Measurements from ENCODE around the gene TNFSF8.

The TNFSF8 gene

GRCh38 chr9:114925039-114925438 lies 5.4 kb downstream of the TNFSF8 start:
- H3K4me2 ChIP-seq = no peak overlapping the region
- no peaks in the 10 kb centered on the region for H3K36me3 ChIP-seq
- H3K27ac ChIP-seq = no peak overlapping the region
- no peaks in the 10 kb centered on the region for H3K9me3 ChIP-seq
- no peak overlapping the region for H3K4me3 ChIP-seq
- no peak for TF ChIP-seq Cebpa-rat (IDR thresholded peaks at IDR 0.05)
- peaks cover 2% of the 10 kb centered on the region for H3K27me3 ChIP-seq
- H4K20me1 ChIP-seq = no peaks in the 10 kb centered on the region
- peaks cover 2% of the 10 kb centered on the region for H3K4me1 ChIP-seq
- no peak overlapping the region for H3K9ac ChIP-seq

- Histone ChIP-seq H3K4me1 (no peaks in the 10 kb centered on the region), H3K9me3 (no peaks in the 10 kb centered on the region), H3K9ac (no peak overlapping the region), H3K4me3 (no peak overlapping the region), H3K4me2 (no peak overlapping the region), H4K20me1 (no peaks in the 10 kb centered on the region), H3K27ac (no peak overlapping the region), H3K36me3 (no peaks in the 10 kb centered on the region), H3K27me3 (no peaks in the 10 kb centered on the region; the same call in 1 of the 2 replicates)
- no peak for TF ChIP-seq Cebpa-rat (IDR thresholded peaks at IDR 0.05)
Measured at GRCh38 chr9:114924327-114924726, 6.1 kb downstream of the TNFSF8 start.

- Histone ChIP-seq H3K36me3 (no peaks in the 10 kb centered on the region), H4K20me1 (no peaks in the 10 kb centered on the region), H3K27me3 (no peaks in the 10 kb centered on the region; the same call in 1 of the 2 replicates), H3K27ac (no peak overlapping the region), H3K4me3 (no peak overlapping the region), H3K4me2 (no peak overlapping the region), H3K4me1 (no peaks in the 10 kb centered on the region), H3K9me3 (no peaks in the 10 kb centered on the region), H3K9ac (no peak overlapping the region)
- no peak for TF ChIP-seq Cebpa-rat (IDR thresholded peaks at IDR 0.05)
Measured at GRCh38 chr9:114923918-114924317, 6.5 kb downstream of the TNFSF8 start.

- TF ChIP-seq Cebpa-rat (IDR thresholded peaks at IDR 0.05) = no peak
- no peak overlapping the region for H3K27ac ChIP-seq
- no peaks in the 10 kb centered on the region for H3K27me3 ChIP-seq
- H3K4me1 ChIP-seq = no peaks in the 10 kb centered on the region
- no peak overlapping the region for H3K4me2 ChIP-seq
- no peaks in the 10 kb centered on the region for H3K9me3 ChIP-seq
- H4K20me1 ChIP-seq = no peaks in the 10 kb centered on the region
- no peak overlapping the region for H3K4me3 ChIP-seq
- H3K36me3 ChIP-seq = no peaks in the 10 kb centered on the region
- no peak overlapping the region for H3K9ac ChIP-seq
Measured at GRCh38 chr9:114921171-114921570, 9.2 kb downstream of the TNFSF8 start.

- H3K4me1 ChIP-seq = peaks cover 11% of the 10 kb centered on the region
- H3K4me3 ChIP-seq = no peak overlapping the region
- no peak overlapping the region for H3K9ac ChIP-seq
Measured at GRCh38 chr9:114919611-114920010, 10.8 kb downstream of the TNFSF8 start.

GRCh38 chr9:114916481-114916880 lies 13.9 kb downstream of the TNFSF8 start:
- H3K4me1 ChIP-seq = peaks cover 14% of the 10 kb centered on the region
- H3K4me3 ChIP-seq = no peak overlapping the region
- no peak for TF ChIP-seq Cebpa-rat (IDR thresholded peaks at IDR 0.05)
- H3K36me3 ChIP-seq = no peaks in the 10 kb centered on the region
- no peaks in the 10 kb centered on the region for H3K27me3 ChIP-seq
- no peaks in the 10 kb centered on the region for H3K9me3 ChIP-seq
- H3K9ac ChIP-seq = no peak overlapping the region
- no peak overlapping the region for H3K27ac ChIP-seq
- no peak overlapping the region for H3K4me2 ChIP-seq
- H4K20me1 ChIP-seq = no peaks in the 10 kb centered on the region

More at GRCh38 chr9:114919611-114920010, 10.8 kb downstream of the TNFSF8 start:
- no peak for TF ChIP-seq Cebpa-rat (IDR thresholded peaks at IDR 0.05)
- no peaks in the 10 kb centered on the region for H3K9me3 ChIP-seq
- H3K36me3 ChIP-seq = no peaks in the 10 kb centered on the region
- no peaks in the 10 kb centered on the region for H3K27me3 ChIP-seq
- H3K4me2 ChIP-seq = no peak overlapping the region
- H3K27ac ChIP-seq = no peak overlapping the region
- no peaks in the 10 kb centered on the region for H4K20me1 ChIP-seq

GRCh38 chr9:114914139-114914538 lies 16.3 kb downstream of the TNFSF8 start:
- H4K20me1 ChIP-seq = no peaks in the 10 kb centered on the region
- H3K27me3 ChIP-seq = no peaks in the 10 kb centered on the region
- H3K4me2 ChIP-seq = no peak overlapping the region
- no peaks in the 10 kb centered on the region for H3K9me3 ChIP-seq
- H3K4me1 ChIP-seq = peaks cover 14% of the 10 kb centered on the region
- H3K27ac ChIP-seq = no peak overlapping the region
- no peak for TF ChIP-seq Cebpa-rat (IDR thresholded peaks at IDR 0.05)
- H3K9ac ChIP-seq = no peak overlapping the region
- no peaks in the 10 kb centered on the region for H3K36me3 ChIP-seq
- no peak overlapping the region for H3K4me3 ChIP-seq

GRCh38 chr9:114913656-114914055 lies 16.7 kb downstream of the TNFSF8 start:
- Histone ChIP-seq H3K4me2 (no peak overlapping the region), H3K27me3 (no peaks in the 10 kb centered on the region), H4K20me1 (no peaks in the 10 kb centered on the region), H3K9ac (no peak overlapping the region), H3K4me3 (no peak overlapping the region), H3K36me3 (no peaks in the 10 kb centered on the region), H3K9me3 (no peaks in the 10 kb centered on the region), H3K4me1 (peaks cover 14% of the 10 kb centered on the region), H3K27ac (no peak overlapping the region)
- no peak for TF ChIP-seq Cebpa-rat (IDR thresholded peaks at IDR 0.05)

- Histone ChIP-seq H3K4me3 (no peak overlapping the region), H3K4me2 (no peak overlapping the region), H3K27ac (no peak overlapping the region), H4K20me1 (no peaks in the 10 kb centered on the region), H3K27me3 (no peaks in the 10 kb centered on the region), H3K36me3 (no peaks in the 10 kb centered on the region), H3K9ac (no peak overlapping the region), H3K4me1 (peaks cover 14% of the 10 kb centered on the region), H3K9me3 (no peaks in the 10 kb centered on the region)
- TF ChIP-seq Cebpa-rat (IDR thresholded peaks at IDR 0.05) = no peak
Measured at GRCh38 chr9:114913217-114913616, 17.2 kb downstream of the TNFSF8 start.

GRCh38 chr9:114911167-114911821 lies 19.1 kb downstream of the TNFSF8 start:
- Histone ChIP-seq H4K20me1 (no peaks in the 10 kb centered on the region), H3K4me3 (no peak overlapping the region), H3K9me3 (no peaks in the 10 kb centered on the region), H3K27me3 (no peaks in the 10 kb centered on the region), H3K27ac (no peak overlapping the region), H3K9ac (no peak overlapping the region), H3K36me3 (no peaks in the 10 kb centered on the region), H3K4me2 (no peak overlapping the region), H3K4me1 (peaks cover 14% of the 10 kb centered on the region)
- TF ChIP-seq Cebpa-rat (IDR thresholded peaks at IDR 0.05) = no peak

GRCh38 chr9:114910541-114910940 lies 19.9 kb downstream of the TNFSF8 start:
- H3K9ac ChIP-seq = no peak overlapping the region
- H3K4me3 ChIP-seq = no peak overlapping the region
- no peaks in the 10 kb centered on the region for H3K27me3 ChIP-seq
- H3K9me3 ChIP-seq = no peaks in the 10 kb centered on the region
- no peak overlapping the region for H3K4me2 ChIP-seq
- H3K27ac ChIP-seq = no peak overlapping the region
- TF ChIP-seq Cebpa-rat (IDR thresholded peaks at IDR 0.05) = no peak
- peaks cover 13% of the 10 kb centered on the region for H3K4me1 ChIP-seq
- H4K20me1 ChIP-seq = no peaks in the 10 kb centered on the region
- no peaks in the 10 kb centered on the region for H3K36me3 ChIP-seq

Data from BLaER1 (cell line).